Glomerular visceral epithelial cell (primary cell): ENCODE measurements around the gene PAXX.

Experiments used
- DNase-seq: peaks from one replicate; pipeline ENCODE4 v3.0.0-alpha.2; 2016; ENCODE audit errors: extremely low spot score

PAXX gene

GRCh38 chr9:136953771-136954269 lies 38.4 kb upstream of the PAXX start:
- DNase-seq = no peak

- no peak for DNase-seq
These were observed 37.7 kb upstream of the PAXX start for GRCh38 chr9:136954270-136955083.

GRCh38 chr9:136955202-136955942 lies 36.9 kb upstream of the PAXX start:
- DNase-seq = no peak

- DNase-seq = no peak
These were observed 36.3 kb upstream of the PAXX start for GRCh38 chr9:136955943-136956335.

- no peak for DNase-seq
These were observed 35.6 kb upstream of the PAXX start for GRCh38 chr9:136956604-136957003.

GRCh38 chr9:136957461-136957860 lies 34.8 kb upstream of the PAXX start:
- DNase-seq = no peak

GRCh38 chr9:136957901-136958300 lies 34.3 kb upstream of the PAXX start:
- DNase-seq = no peak

GRCh38 chr9:136958473-136958872 lies 33.7 kb upstream of the PAXX start:
- DNase-seq = no peak

- DNase-seq = no peak
These were observed 33.0 kb upstream of the PAXX start for GRCh38 chr9:136958898-136959850.

- peak; percentile 44 for DNase-seq
These were observed 31.8 kb upstream of the PAXX start for GRCh38 chr9:136960212-136960937.

GRCh38 chr9:136960938-136961275 lies 31.3 kb upstream of the PAXX start:
- DNase-seq = no peak

- DNase-seq = no peak
These were observed 30.8 kb upstream of the PAXX start for GRCh38 chr9:136961279-136962065.

- no peak for DNase-seq
These were observed 30.1 kb upstream of the PAXX start for GRCh38 chr9:136962163-136962562.

GRCh38 chr9:136962701-136963248 lies 29.4 kb upstream of the PAXX start:
- no peak for DNase-seq

- no peak for DNase-seq
These were observed 28.9 kb upstream of the PAXX start for GRCh38 chr9:136963341-136963740.

- no peak for DNase-seq
These were observed 28.5 kb upstream of the PAXX start for GRCh38 chr9:136963751-136964150.

- no peak for DNase-seq
These were observed 28.0 kb upstream of the PAXX start for GRCh38 chr9:136964171-136964689.

- DNase-seq = no peak
These were observed 27.3 kb upstream of the PAXX start for GRCh38 chr9:136964833-136965422.

- no peak for DNase-seq
These were observed 26.3 kb upstream of the PAXX start for GRCh38 chr9:136965771-136966484.
